ENCODE measurements around the gene FOXN1.
A peak's percentile ranks its signal among the peaks of the same experiment; 100 is the strongest.
"Not testable (repeated sequence)": the region's sequence is repeated elsewhere in the genome, so short reads cannot be mapped to it uniquely, and the experiment has no call there.

Gene FOXN1

DNA sequence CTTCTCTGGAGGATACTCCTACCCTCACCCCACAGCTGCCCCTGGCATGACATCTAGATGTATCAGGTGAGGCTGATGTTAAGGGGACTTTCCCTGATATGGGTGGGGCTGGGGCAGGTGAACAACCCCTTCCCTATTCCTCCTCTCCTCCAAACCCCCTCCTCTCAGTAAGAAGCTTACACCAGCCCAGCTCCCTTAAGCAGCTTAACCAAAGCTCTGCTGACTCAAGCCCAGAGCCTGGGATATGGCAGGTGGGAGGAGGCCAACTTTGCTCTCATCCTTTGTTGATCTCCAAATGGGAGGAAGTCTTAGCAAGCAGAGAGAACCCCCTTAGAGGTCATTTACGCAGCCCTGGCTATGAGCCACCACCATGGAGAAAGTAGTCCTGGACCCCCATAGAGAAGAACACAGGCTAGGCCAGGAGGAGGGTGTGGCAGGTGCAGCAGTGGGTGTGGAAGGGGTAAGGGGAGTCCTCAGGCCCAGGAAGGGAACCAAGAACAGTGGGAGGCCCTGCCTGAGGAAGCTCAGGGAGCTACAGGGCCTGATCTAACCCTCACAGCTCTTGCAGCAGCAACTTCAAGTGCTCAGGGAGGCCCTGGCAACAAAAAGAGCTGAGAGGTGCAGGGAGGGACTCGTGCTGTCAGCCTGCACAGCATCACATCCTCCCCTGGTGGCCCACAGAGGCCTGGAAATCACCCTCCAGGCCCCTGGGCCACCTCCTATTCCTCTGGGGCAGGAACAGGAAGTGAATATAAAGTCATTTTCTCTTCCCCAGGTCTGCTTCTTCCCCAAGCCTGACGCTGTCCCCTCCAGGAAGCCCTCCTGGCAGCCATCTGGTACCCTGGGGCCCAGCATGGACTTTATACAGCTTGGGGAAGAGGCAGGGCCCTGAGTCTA, 43.3 kb downstream of the FOXN1 start:
- no peak for DNase-seq

GRCh38 chr17:28550858-28551257, 44.7 kb downstream of the FOXN1 start:
- DNase-seq: no peak

DNA sequence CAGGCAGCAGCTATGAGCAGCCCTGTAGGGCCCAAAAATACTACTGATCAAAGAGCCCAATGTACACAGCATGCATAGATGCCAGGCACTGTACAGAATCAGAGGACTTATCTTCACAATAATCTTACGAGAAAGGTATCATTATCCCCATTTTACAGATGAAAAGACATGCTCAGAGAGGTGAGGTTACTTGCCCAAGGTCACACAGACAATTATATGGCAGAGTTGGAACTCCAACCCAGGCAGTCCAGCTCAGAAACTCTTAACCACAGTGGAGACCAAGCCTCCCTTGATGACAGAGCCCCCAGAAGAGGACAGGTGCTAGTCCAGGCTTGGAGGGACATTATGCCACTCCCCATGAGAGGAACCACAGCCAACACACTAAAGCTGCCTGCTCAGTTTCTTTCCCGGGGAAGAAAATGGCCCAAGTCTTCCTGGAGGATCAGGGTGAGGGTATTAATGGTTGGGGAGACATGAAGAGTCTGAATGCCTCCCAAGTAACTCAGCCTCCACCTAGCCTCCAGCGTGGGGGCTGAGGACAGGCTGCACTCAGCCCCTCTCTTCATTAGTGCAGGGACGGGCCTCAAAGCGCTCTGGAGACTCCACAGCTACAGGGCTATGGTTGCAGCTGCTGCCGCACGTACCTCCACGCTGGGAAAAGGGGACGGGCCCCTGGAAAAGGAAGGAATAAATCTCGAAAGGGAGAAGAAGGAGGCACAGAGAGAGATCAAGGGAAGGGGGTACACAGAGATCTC, 45.5 kb downstream of the FOXN1 start:
- DNase-seq: peak; percentile 13

- peak; percentile 41 for DNase-seq
Observed at GRCh38 chr17:28552176-28552999, 46.2 kb downstream of the FOXN1 start, which contains the start of gene UNC119. TSS of gene UNC119 (minus strand) at chr17:28552624. CDS start at chr17:28552557, 67 bp downstream.

DNA sequence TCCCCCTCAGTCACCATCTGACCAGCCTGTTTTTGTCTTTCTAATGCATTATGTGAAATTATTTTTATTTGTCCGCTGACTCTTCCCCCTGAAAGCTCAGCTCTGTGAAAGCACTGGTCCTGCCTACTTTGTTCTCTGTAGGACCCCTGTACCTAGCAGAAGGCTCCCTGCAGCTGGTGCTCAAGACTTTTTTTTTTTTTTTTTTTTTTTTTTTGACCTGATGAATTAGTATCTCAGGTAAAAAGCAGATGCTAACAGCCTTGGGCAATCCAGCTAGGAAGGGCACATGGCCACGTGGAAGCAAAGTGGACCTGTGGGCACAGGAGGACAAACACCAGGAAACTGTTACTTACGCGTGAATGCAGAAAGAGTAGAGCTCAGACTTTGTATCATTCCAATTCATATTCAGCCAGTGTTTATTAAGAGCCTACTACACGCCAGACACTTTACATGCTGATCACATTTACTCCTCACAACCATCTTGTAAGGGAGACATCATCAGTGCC, 46.9 kb downstream of the FOXN1 start:
- DNase-seq: no peak

DNA sequence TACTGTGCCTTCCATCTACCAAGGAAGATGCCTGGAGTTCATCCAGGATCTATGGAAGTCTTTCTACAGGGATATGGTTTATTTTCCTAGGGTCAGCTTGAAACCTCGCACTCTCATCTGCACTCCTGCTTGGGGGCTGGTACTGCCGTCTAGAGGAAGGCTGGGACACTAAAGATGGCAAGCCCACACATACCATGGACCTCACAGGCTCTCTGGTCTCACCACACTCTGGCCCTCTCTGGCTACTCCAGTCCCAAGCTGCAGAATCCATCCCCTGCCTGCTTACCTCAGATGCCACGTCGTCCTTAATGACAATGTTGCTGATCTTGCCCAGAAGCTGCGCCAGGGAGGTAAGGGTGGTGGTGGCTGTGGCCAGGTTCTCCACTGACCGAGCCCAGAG, 48.4 kb downstream of the FOXN1 start:
- no peak for DNase-seq

GRCh38 chr17:28555022-28555421, 48.9 kb downstream of the FOXN1 start:
- DNase-seq: no peak

DNA sequence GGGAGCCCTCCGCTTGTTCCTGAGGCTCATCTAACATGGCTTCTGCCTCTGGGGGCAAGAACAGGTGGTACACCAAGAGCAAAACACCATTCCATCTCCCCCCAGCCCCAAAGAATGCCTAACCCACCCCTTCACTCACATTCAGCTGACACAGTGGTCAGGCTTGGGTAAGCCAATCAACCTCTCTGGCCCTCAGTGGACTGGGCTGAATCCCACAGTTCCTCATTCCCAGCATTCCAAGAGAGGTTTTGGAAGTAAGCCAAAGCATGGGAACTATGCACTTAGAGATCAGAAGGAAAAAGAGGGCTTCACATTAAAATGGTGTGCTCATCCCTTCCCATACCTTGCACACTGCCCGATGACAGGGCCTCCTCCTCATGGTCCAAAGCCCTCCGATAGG, 57.3 kb downstream of the FOXN1 start:
- DNase-seq: no peak

- no peak for DNase-seq
Observed at GRCh38 chr17:28567604-28568003, 61.5 kb downstream of the FOXN1 start.

DNA sequence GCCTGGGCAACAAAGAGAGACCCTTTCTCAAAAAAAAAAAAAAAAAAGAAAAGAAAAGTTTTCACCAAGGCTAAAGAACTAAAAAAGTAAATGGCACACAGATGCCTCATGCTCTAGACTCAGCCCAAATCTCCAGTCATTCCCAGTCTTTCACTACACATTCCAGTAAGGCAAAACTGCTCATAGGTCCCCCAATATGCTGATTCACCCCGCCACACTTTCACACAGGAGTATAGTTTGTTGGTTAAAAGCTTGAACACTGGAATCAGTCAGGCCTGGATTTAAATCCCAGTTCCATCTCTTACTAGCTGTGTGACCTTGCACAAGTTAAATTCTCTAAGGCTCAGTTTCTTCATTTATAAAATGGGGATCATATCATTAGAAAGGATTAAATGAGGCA, 63.3 kb downstream of the FOXN1 start:
- DNase-seq: no peak

DNA sequence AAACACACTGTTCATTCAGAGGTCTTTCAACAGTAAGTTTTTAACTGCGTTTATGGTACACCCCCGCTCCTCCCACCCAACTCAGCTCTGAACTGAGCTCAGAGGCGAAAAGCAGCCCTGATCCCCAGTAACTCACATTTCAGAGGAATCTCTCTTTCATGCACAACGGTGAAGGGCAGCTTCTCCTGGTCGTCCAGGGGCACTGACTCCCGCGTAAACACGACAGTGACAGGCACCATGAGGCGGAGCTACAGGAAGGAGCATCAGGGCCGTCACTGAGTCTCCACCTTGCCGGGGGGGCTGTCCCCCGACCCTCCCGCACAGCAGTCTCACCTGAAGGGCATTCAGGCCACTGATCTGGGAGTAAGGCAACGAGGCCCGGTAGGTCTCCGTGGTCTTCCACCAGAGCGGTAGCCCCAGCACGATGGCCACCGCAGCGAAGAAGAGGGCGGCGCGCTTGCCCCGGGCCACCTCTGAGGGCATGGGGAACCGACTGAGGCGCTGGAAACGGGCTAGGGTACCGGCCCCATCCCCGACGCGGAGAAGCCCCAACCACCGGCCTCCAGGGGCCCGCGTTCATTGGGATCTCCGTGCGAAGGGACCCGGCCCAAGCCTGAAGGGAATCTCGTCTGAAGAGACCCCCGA, 64.7 kb downstream of the FOXN1 start:
- DNase-seq: peak; percentile 11

DNA sequence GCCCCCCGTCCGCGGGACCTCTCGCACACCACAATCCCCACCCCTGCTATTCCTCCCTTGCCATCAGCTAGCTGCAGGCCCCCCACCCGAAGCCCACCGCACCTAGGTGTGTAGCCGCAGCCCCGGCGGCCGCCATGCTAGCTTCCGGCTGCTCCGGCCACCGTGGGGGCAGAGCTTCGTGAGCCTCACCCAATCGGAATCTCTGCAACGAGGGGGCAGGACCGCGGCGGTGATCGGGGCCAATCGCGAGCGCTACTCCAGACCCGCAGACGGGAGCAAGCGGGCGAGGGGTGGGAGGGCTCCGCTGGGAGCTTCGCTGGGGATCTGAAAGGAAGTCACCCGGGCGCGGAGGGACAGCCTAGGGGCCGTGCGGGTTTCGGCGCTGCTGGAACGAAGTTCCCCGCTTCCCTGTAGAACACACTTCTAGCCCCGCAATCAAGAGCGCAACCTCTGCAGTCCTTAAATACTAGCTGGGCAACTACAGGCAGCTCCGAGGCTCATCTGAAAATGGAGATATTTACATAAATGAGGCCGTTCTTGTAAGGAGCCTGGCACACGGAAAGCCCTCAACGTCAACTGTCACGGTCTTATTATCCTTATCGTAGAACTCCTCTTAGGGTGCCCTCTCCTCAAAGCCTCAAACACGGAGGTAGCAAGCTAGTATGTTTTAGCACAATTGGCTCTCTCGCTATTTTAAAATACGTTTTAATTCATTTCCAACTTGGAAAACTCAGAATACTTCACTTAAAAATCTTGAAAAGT, 65.4 kb downstream of the FOXN1 start, which contains the start of gene PIGS:
Gene PIGS (minus strand): TSS at position 164 of the 762 bp plus-strand sequence. CDS start 28 bp downstream, at position 136.
- DNase-seq: peak; percentile 72

GRCh38 chr17:28572259-28573039, 66.3 kb downstream of the FOXN1 start:
- no peak for DNase-seq

DNA sequence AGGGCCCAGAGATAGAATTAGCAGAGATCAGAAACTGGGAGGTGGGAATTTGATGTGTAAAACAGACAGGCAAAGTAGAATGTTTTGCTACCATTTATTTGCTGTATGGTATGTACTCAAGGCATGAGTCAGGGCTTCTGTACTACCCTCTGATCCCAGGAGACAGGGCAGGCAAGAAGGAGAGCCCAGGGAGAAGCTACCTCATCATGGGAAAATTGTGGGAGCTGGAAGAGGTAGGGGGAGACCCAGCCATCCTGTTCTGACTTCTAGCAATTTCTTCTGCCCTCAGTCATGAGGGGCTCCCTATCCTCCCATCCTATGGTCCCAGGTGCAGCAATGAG, 66.9 kb downstream of the FOXN1 start:
- no peak for DNase-seq

DNA sequence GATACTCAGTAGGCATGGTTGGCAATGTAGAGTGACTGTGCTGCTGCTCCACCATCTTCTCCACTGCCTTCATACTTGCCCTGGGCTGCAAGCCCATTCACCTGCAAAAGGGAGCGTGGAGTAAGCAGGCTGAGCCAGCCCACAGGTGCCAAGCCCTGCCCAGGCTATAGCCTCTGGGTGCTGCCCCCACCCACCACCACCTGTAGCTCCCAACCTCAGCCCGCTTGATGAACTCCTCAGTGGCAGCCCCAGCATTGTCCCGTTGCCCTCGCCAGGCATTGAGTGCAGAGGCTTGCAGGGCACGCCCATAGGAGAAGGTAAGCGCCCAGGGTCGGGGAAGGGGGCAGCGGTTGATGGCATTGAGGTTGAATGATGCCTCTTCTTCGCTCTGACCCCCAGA, 67.4 kb downstream of the FOXN1 start:
- no peak for DNase-seq

DNA sequence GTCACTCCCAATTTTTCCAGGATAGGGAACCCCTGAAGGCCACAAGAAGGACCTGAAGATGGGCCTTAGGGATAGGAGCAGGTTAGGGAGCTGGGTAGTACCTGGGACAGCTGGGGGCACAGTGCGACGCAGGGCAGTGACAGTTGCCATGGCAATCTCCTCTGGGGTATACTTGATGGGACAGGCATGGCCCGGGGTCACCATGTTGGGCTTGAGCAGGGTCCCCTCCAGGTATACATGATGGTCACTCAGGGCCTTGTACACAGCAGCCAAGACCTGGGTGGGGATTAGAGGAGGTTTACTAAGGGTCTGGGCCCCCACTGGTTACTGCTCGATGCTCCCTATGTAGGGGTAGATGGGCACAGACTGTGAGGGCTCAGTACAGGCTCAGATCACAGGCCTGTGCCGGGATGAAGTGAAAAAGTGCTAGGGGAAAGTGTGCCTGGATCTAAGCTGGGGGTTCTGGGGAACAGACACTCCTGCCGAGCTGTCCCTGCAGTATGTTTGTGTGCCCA, 67.9 kb downstream of the FOXN1 start:
- no peak for DNase-seq

GRCh38 chr17:28574526-28574925, 68.4 kb downstream of the FOXN1 start:
- no peak for DNase-seq

GRCh38 chr17:28575126-28575795, 69.1 kb downstream of the FOXN1 start:
- DNase-seq: no peak

- DNase-seq: not testable (repeated sequence)
Observed at GRCh38 chr17:28576016-28576415, 69.9 kb downstream of the FOXN1 start.
